K562 (cell line): Measurements from ENCODE around the gene GNPTAB. TPM values are rescaled to one million over a fixed set of nuclear protein-coding genes. Genes with fewer than 3 reads are reported as not detected.

Experiments
- ATAC-seq: fragments of 200-7000 bp; cut with Tn5 transposase; 3 replicates; pipeline ENCODE4 v1.9.1; 2020; ENCODE audit warnings: moderate library complexity
- BruUV-seq: library from RNA; stranded (reverse); fragments of 400-500 nt; replicated peaks from 2 replicates; lab custom pipeline; 2021; lab: Mats Ljungman, UMichigan
- CTCF ChIA-PET: fragments of 300-600 bp; formaldehyde crosslinking; extraction: SDS; loops from one replicate; lab custom pipeline; 2021; ENCODE audit warnings: low intra/inter-chr PET ratio; lab: Yijun Ruan, JAX
- POLR2A ChIA-PET: fragments of 300-600, 350-650 bp; sonication (Branson Sonifier 250); formaldehyde crosslinking; extraction: SDS; loops from one replicate; lab custom pipeline; 2021; ENCODE audit warnings: antibody characterized with exemption, inconsistent platforms; lab: Yijun Ruan, JAX
- DNase-seq, 4 experiments: peaks; one replicate each; pipeline versions ENCODE4 v3.0.0 to v3.0.0-alpha.2; 2011 to 2018; ENCODE audit warnings: low spot score in 3 of 4, mixed read lengths in 3 of 4; ENCODE audit errors: extremely low read depth in 1 of 4
- FAIRE-seq: peaks from 2 replicates; lab custom pipeline; 2011; peaks lifted over from hg19 to GRCh38; lab: Jason Lieb, UNC
- H2AFZ ChIP-seq: 2 replicates; pipeline ENCODE4 v1.6.0; 2011; ENCODE audit warnings: low read depth, low read length, control low read depth, inconsistent platforms
- H3K27ac ChIP-seq: fragments of 200-600 bp; 3 replicates; pipeline ENCODE4 v1.8.0; 2011; ENCODE audit warnings: low read depth, mild to moderate bottlenecking, control low read depth, inconsistent platforms, low read length, moderate library complexity, mixed read lengths; ENCODE audit errors: extremely low read depth
- H3K27me3 ChIP-seq, 2 experiments: fragments of 300-600 bp in 1 of 2; 2 replicates in 1 of 2; 3 replicates in 1 of 2; pipeline versions ENCODE4 v1.6.0 to v1.8.0; 2011; ENCODE audit warnings: inconsistent platforms in 2 of 2, low read length in 2 of 2, mild to moderate bottlenecking in 1 of 2, mixed read lengths in 1 of 2, moderate library complexity in 1 of 2; ENCODE audit not compliant: control insufficient read depth in 2 of 2, insufficient read depth in 2 of 2
- H3K36me3 ChIP-seq: fragments of 300-600 bp; 3 replicates; pipeline ENCODE4 v1.8.0; 2011; ENCODE audit warnings: mild to moderate bottlenecking, low read length, inconsistent platforms; ENCODE audit not compliant: control insufficient read depth, insufficient read depth
- H3K4me1 ChIP-seq, 2 experiments: fragments of 200-600 bp in 1 of 2; replicated peaks in 1 of 2; 2 replicates in 1 of 2; 3 replicates in 1 of 2; pipeline versions ENCODE4 v1.5.1 to v1.8.0; 2011; ENCODE audit warnings: inconsistent platforms in 2 of 2, low read length in 2 of 2, mild to moderate bottlenecking in 1 of 2, mixed read lengths in 1 of 2, moderate library complexity in 1 of 2; ENCODE audit not compliant: control insufficient read depth in 2 of 2, insufficient read depth in 2 of 2
- H3K4me2 ChIP-seq: 2 replicates; pipeline ENCODE4 v1.6.1; 2011; ENCODE audit warnings: low read length, control low read depth, inconsistent platforms, mixed read lengths; ENCODE audit not compliant: insufficient read depth
- H3K4me3 ChIP-seq: fragments of 200-600 bp; sonication (generic), shearing (Covaris generic); 2 replicates; pipeline ENCODE4 v1.5.1; 2016; ENCODE audit warnings: control low read depth, inconsistent platforms
- H3K79me2 ChIP-seq: fragments of 200-600 bp; 3 replicates; pipeline ENCODE4 v1.8.0; 2011; ENCODE audit warnings: low read length, inconsistent platforms; ENCODE audit not compliant: control insufficient read depth, insufficient read depth
- H3K9ac ChIP-seq, 2 experiments: 2 replicates each; pipeline versions ENCODE4 v1.6.0 to v1.6.1; 2011; ENCODE audit warnings: low read depth in 2 of 2, low read length in 2 of 2, control low read depth in 1 of 2, inconsistent platforms in 1 of 2, mild to moderate bottlenecking in 1 of 2, mixed read lengths in 1 of 2; ENCODE audit not compliant: insufficient read depth in 1 of 2
- H3K9me1 ChIP-seq: one replicate; pipeline ENCODE4 v1.6.0; 2011; ENCODE audit warnings: inconsistent platforms, mild to moderate bottlenecking, low read length, moderate library complexity; ENCODE audit not compliant: control insufficient read depth, insufficient read depth
- H3K9me3 ChIP-seq: replicated peaks from 2 replicates; pipeline ENCODE4 v1.5.1; 2011; ENCODE audit warnings: low read depth, low read length, inconsistent platforms; ENCODE audit not compliant: control insufficient read depth, insufficient read depth
- H4K20me1 ChIP-seq: replicated peaks from 2 replicates; pipeline ENCODE4 v1.6.1; 2011; ENCODE audit warnings: low read length, inconsistent platforms, mixed read lengths; ENCODE audit not compliant: control insufficient read depth, insufficient read depth
- ATF1 ChIP-seq, 2 experiments: fragments of 450-650 bp in 1 of 2; IDR thresholded peaks; 2 replicates each; pipeline ENCODE4 v1.6.1; 2016; ENCODE audit warnings: missing compliant biosample characterization in 1 of 2, missing genetic modification characterization in 1 of 2
- ATF4 ChIP-seq: fragments of 450-650 bp; formaldehyde crosslinking; IDR thresholded peaks from 2 replicates; pipeline ENCODE4 v1.4.0; 2022; ENCODE audit warnings: mild to moderate bottlenecking, moderate library complexity
- ATF7 ChIP-seq: fragments of 450-650 bp; IDR thresholded peaks from 2 replicates; pipeline ENCODE4 v1.7.1; 2014; ENCODE audit warnings: mild to moderate bottlenecking, moderate library complexity
- DPF2 ChIP-seq: fragments of 450-650 bp; IDR thresholded peaks from 2 replicates; pipeline ENCODE4 v1.6.1; 2016
- EGR1 ChIP-seq: fragments of 450-650 bp; conservative IDR thresholded peaks from 2 replicates; pipeline ENCODE4 v1.6.1; 2017; ENCODE audit warnings: mild to moderate bottlenecking
- EP300 ChIP-seq: IDR thresholded peaks from 2 replicates; pipeline ENCODE4 v1.6.1; 2012; ENCODE audit warnings: low read length, improper control_type of control experiment
- ESRRA ChIP-seq: fragments of 450-650 bp; IDR thresholded peaks from 2 replicates; pipeline ENCODE4 v1.6.1; 2014; ENCODE audit warnings: low read depth, mild to moderate bottlenecking, moderate library complexity, borderline replicate concordance
- FOSL1 ChIP-seq: fragments of 200-800 bp; sonication (Bioruptor generic); conservative IDR thresholded peaks from 2 replicates; pipeline ENCODE4 v1.6.1; 2016; ENCODE audit warnings: missing genetic modification characterization, missing compliant biosample characterization
- FOXK2 ChIP-seq, 2 experiments: fragments of 450-650 bp; IDR thresholded peaks in 1 of 2; conservative IDR thresholded peaks in 1 of 2; 2 replicates each; pipeline ENCODE4 v1.6.1; 2016; ENCODE audit warnings: low read depth in 2 of 2, mild to moderate bottlenecking in 1 of 2
- FOXM1 ChIP-seq, 2 experiments: fragments of 450-650 bp in 1 of 2; sonication (generic) in 1 of 2; formaldehyde crosslinking in 1 of 2; IDR thresholded peaks; 2 replicates each; pipeline versions ENCODE4 v1.6.1 to v1.9.0; 2017 to 2022; ENCODE audit warnings: low read depth in 2 of 2, mild to moderate bottlenecking in 2 of 2, missing genetic modification reagents in 1 of 2, moderate library complexity in 1 of 2
- GATAD2B ChIP-seq: fragments of 450-650 bp; IDR thresholded peaks from 2 replicates; pipeline ENCODE4 v1.6.1; 2017; ENCODE audit warnings: mild to moderate bottlenecking, borderline replicate concordance
- HDAC1 ChIP-seq, 2 experiments: fragments of 450-650 bp; IDR thresholded peaks; 2 replicates each; pipeline ENCODE4 v1.6.1; 2016 to 2017; ENCODE audit warnings: inconsistent platforms in 1 of 2, mild to moderate bottlenecking in 1 of 2, moderate library complexity in 1 of 2
- HNRNPLL ChIP-seq: fragments of 200-400 bp; formaldehyde crosslinking; IDR thresholded peaks from 2 replicates; pipeline ENCODE4 v1.6.1; 2017; ENCODE audit warnings: low read length, low read depth, mild to moderate bottlenecking; ENCODE audit not compliant: poor library complexity, severe bottlenecking
- JUN ChIP-seq, 2 experiments: sonication (generic) in 1 of 2; formaldehyde crosslinking in 1 of 2; IDR thresholded peaks; 2 replicates each; pipeline versions ENCODE4 v1.6.1 to v1.8.0; 2012 to 2022; ENCODE audit warnings: borderline replicate concordance in 2 of 2, mild to moderate bottlenecking in 2 of 2, improper control_type of control experiment in 1 of 2, low read depth in 1 of 2, low read length in 1 of 2, missing genetic modification reagents in 1 of 2
- KHSRP ChIP-seq: fragments of 450-650 bp; IDR thresholded peaks from 2 replicates; pipeline ENCODE4 v1.6.1; 2017
- KLF10 ChIP-seq: fragments of 250-450 bp; sonication (Bioruptor Pico); IDR thresholded peaks from 2 replicates; pipeline ENCODE4 v1.6.1; 2021; ENCODE audit warnings: matching md5 sums
- MTA1 ChIP-seq: fragments of 450-650 bp; IDR thresholded peaks from 2 replicates; pipeline ENCODE4 v1.6.1; 2017; ENCODE audit warnings: borderline replicate concordance
- RCOR1 ChIP-seq, 2 experiments: IDR thresholded peaks; 2 replicates each; pipeline ENCODE4 v1.6.1; 2012; ENCODE audit warnings: low read depth in 2 of 2, low read length in 2 of 2, borderline replicate concordance in 1 of 2, improper control_type of control experiment in 1 of 2
- SMARCA4 ChIP-seq: fragments of 450-650 bp; IDR thresholded peaks from 2 replicates; pipeline ENCODE4 v1.6.1; 2016
- ZEB2 ChIP-seq: fragments of 450-650 bp; IDR thresholded peaks from 2 replicates; pipeline ENCODE4 v1.6.1; 2016
- in situ Hi-C: fragments of 300-500 bp; cut with MboI; formaldehyde crosslinking; loops from 4 replicates; pipeline ENCODE4 v1.15.0; 2018; ENCODE audit warnings: inconsistent platforms, mixed read lengths
- intact Hi-C: fragments of 100-400 bp; cut with micrococcal nuclease; formaldehyde crosslinking; loops from 2 replicates; pipeline ENCODE4 v1.14.2; 2022
- polyA plus RNA-seq, 8 experiments: library from polyadenylated mRNA; depleted of rRNA in 4 of 8; stranded (reverse) in 5 of 8; unstranded in 3 of 8; fragments of >200 nt; fragmentation: Nextera tagmentation in 2 of 8; fragmentation: Illumina TruSeq in 1 of 8; extraction: Ambion mirVana in 2 of 8; extraction: Trizol in 1 of 8; gene quantifications; 2 replicates each; pipeline versions ENCODE4 v1.2.1 to v1.2.3, GENCODE V29; 2011 to 2014; ENCODE audit warnings: inconsistent platforms in 1 of 8, missing spikeins in 1 of 8
- total RNA-seq, 7 experiments: library from RNA; depleted of rRNA in 6 of 7; stranded (reverse); fragments of >200 nt in 6 of 7; fragmentation: Illumina TruSeq in 2 of 7; extraction: Trizol in 2 of 7; gene quantifications; 2 replicates each; pipeline versions ENCODE4 v1.2.1 to v1.2.3, GENCODE V29; 2011 to 2021; ENCODE audit warnings: low replicate concordance in 1 of 7
- TF ChIP-seq, protein P1 (sequence below): fragments of 450-650 bp; IDR thresholded peaks from 2 replicates; pipeline ENCODE4 v1.6.1; 2016; ENCODE audit warnings: antibody characterized with exemption

The GNPTAB gene
- total and polyA plus RNA-seq, 9 of the 15 experiments (the other 6 are each of a cell fraction or from before 2014, with no cell fraction given), result 5.9 to 23.2 (median 19.3) TPM

GRCh38 chr12:101707131-101707782 lies 123.5 kb downstream of the GNPTAB start:
- DNase-seq (peak; percentile 25 to 77 (median 46)), ATAC-seq (peak; percentile 89), FAIRE-seq (peak; percentile 79)
- intact Hi-C loops, result no loop called here
- Histone ChIP-seq H3K79me2 (peaks cover 85% of the 10 kb centered on the region), H3K4me2 (peak overlapping the region; percentile 50), H3K27ac (peak overlapping the region; percentile 65; the same call in 2 of the 3 replicates), H3K9me3 (no peaks in the 10 kb centered on the region), H2AFZ (no peak overlapping the region), H3K27me3 (no peaks in the 10 kb centered on the region), H4K20me1 (peaks cover 13% of the 10 kb centered on the region; the same call in 1 of the 2 replicates), H3K9ac (peak overlapping the region; percentile 2 to 34; a peak in 2 of 4 replicates), H3K9me1 (peaks cover 4% of the 10 kb centered on the region), H3K4me3 (no peak overlapping the region), H3K36me3 (peaks cover 23% of the 10 kb centered on the region), H3K4me1 (peaks cover 2 to 35% of the 10 kb centered on the region in 2 experiments; a peak in 4 of 5 replicates)
- ChIA-PET CTCF (no interaction called here), POLR2A (interaction anchor here (0.9 to 1.6 kb wide), 3 partner anchors 9 to 17 kb away, joined by 3 to 6 read pairs (median 3); no protein-coding TSS in a partner anchor)
- no TSS peak for BruUV-seq
- in situ Hi-C loops, result no loop called here
- TF ChIP-seq FOXK2 (conservative IDR thresholded peaks at IDR 0.05 in 1 of 2, IDR thresholded peaks at IDR 0.05 in 1 of 2; ENCODE audit: low read depth in 2 of 2) (peak; percentile 80 to 86), KHSRP (no peak), KLF10 (no peak), SMARCA4 (peak; percentile 81), GATAD2B (no peak), ATF1 (CRISPR knock-in tag; IDR thresholded peaks at IDR 0.05) (no peak), ATF1 (tag; IDR thresholded peaks at IDR 0.05) (peak; percentile 12; the same call in 1 of the 2 replicates), ZEB2 (peak; percentile 82), EGR1 (peak; percentile 74), ESRRA (peak; percentile 44; the same call in 1 of the 2 replicates), HDAC1 (IDR thresholded peaks at IDR 0.05) (peak in 1 of 2 experiments; percentile 69; a peak in 2 of 4 replicates), MTA1 (0 out of 2 replicates have a peak, but pooled peaks have one; percentile 52), JUN (IDR thresholded peaks at IDR 0.05; ENCODE audit: borderline replicate concordance, low read depth, low read length) (0 out of 2 replicates have a peak, but pooled peaks have one; percentile 15), JUN (CRISPR knock-in tag; IDR thresholded peaks at IDR 0.05; ENCODE audit: borderline replicate concordance) (no peak), ATF7 (peak; percentile 22; the same call in 1 of the 2 replicates), EP300 (peak; percentile 63; the same call in 1 of the 2 replicates), DPF2 (peak; percentile 91), ATF4 (CRISPR knock-in tag) (no peak), RCOR1 (IDR thresholded peaks at IDR 0.05; ENCODE audit: borderline replicate concordance in 1 of 2, low read depth in 2 of 2, low read length in 2 of 2) (peak in 1 of 2 experiments; percentile 41; a peak in 1 of 4 replicates), FOSL1 (0 out of 2 replicates have a peak, but pooled peaks have one; percentile 51), FOXM1 (IDR thresholded peaks at IDR 0.05; ENCODE audit: low read depth) (peak; percentile 57; the same call in 1 of the 2 replicates), FOXM1 (CRISPR knock-in tag; IDR thresholded peaks at IDR 0.05; ENCODE audit: low read depth) (no peak), HNRNPLL (no peak)
- TF ChIP-seq, protein P1, sequence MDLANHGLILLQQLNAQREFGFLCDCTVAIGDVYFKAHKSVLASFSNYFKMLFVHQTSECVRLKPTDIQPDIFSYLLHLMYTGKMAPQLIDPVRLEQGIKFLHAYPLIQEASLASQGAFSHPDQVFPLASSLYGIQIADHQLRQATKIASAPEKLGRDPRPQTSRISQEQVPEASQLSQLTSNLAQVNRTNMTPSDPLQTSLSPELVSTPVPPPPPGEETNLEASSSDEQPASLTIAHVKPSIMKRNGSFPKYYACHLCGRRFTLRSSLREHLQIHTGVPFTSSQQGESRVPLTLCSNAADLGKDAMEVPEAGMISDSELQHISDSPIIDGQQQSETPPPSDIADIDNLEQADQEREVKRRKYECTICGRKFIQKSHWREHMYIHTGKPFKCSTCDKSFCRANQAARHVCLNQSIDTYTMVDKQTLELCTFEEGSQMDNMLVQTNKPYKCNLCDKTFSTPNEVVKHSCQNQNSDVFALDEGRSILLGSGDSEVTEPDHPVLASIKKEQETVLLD, result peak; percentile 48; the same call in 1 of the 2 replicates
